ENCODE results near the gene ZNF649.
"Not testable (repeated sequence)": the region's sequence is repeated elsewhere in the genome, so short reads cannot be mapped to it uniquely, and the experiment has no call there.

The ZNF649 gene

DNA sequence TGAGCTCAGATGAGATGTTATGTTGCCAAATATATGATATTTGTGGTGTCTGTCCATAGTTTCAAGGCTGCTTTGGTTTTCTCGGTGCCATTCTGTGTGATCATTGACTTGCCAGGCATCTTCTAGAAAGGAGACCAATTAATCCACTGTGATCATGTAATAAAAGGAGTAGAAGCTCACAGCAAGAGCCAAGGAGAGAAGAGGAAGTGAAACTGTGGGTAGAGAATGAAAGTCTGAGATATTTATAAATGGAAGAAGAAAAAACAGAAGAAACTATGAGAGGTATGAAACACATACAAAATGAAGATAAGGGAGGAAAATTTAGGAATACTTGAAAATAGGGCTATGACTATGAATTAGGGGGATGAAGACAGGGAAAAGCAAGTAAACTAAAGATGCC is 11.3 kb upstream of the ZNF649 start:
- Histone ChIP-seq H3K9ac (ENCODE audit: low read depth, low read length) (no peak overlapping the region), H3K9me3 (replicated peaks; ENCODE audit: low read length) (peaks cover 30% of the 10 kb centered on the region), H3K4me1 (ENCODE audit: control insufficient read depth, insufficient read depth, low read length) (no peaks in the 10 kb centered on the region), H3K4me2 (ENCODE audit: low read length) (no peak overlapping the region), H3K27me3 (ENCODE audit: control insufficient read depth, insufficient read depth, low read length) (no peaks in the 10 kb centered on the region), H3K4me3 (ENCODE audit: low read length) (no peak overlapping the region), H3K36me3 (ENCODE audit: insufficient read depth, low read length) (no peaks in the 10 kb centered on the region)

GRCh38 chr19:51915324-51915867 is 10.6 kb upstream of the ZNF649 start:
- H3K4me2 ChIP-seq (ENCODE audit: low read length) = no peak overlapping the region
- no peaks in the 10 kb centered on the region for H3K4me1 ChIP-seq (ENCODE audit: control insufficient read depth, insufficient read depth, low read length)
- peaks cover 30% of the 10 kb centered on the region for H3K9me3 ChIP-seq (replicated peaks; ENCODE audit: low read length)
- no peaks in the 10 kb centered on the region for H3K36me3 ChIP-seq (ENCODE audit: insufficient read depth, low read length)
- H3K9ac ChIP-seq (ENCODE audit: low read depth, low read length) = no peak overlapping the region
- H3K27me3 ChIP-seq (ENCODE audit: control insufficient read depth, insufficient read depth, low read length) = no peaks in the 10 kb centered on the region
- H3K4me3 ChIP-seq (ENCODE audit: low read length) = no peak overlapping the region

GRCh38 chr19:51907981-51908380 is 3.2 kb upstream of the ZNF649 start:
- not testable (repeated sequence) for H3K9ac ChIP-seq (ENCODE audit: low read depth, low read length); H3K4me2 ChIP-seq (ENCODE audit: low read length); H3K9me3 ChIP-seq (replicated peaks; ENCODE audit: low read length); H3K4me1 ChIP-seq (ENCODE audit: control insufficient read depth, insufficient read depth, low read length); H3K27me3 ChIP-seq (ENCODE audit: control insufficient read depth, insufficient read depth, low read length); H3K36me3 ChIP-seq (ENCODE audit: insufficient read depth, low read length); H3K4me3 ChIP-seq (ENCODE audit: low read length)

DNA sequence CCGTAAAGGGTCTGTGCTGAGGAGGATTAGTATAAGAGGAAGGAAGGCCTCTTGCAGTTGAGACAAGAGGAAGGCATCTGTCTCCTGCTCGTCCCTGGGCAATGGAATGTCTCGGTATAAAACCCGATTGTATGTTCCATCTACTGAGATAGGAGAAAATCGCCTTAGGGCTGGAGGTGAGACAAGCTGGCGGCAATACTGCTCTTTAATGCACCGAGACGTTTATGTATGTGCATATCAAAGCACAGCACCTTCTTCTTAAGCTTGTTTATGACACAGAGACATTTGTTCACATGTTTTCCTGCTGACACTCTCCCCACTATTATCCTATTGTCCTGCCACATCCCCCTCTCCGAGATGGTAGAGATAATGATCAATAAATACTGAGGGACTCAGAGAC is 1.3 kb upstream of the ZNF649 start:
- H3K27me3 ChIP-seq (ENCODE audit: control insufficient read depth, insufficient read depth, low read length); H3K9ac ChIP-seq (ENCODE audit: low read depth, low read length); H3K36me3 ChIP-seq (ENCODE audit: insufficient read depth, low read length); H3K9me3 ChIP-seq (replicated peaks; ENCODE audit: low read length); H3K4me3 ChIP-seq (ENCODE audit: low read length); H3K4me1 ChIP-seq (ENCODE audit: control insufficient read depth, insufficient read depth, low read length); H3K4me2 ChIP-seq (ENCODE audit: low read length): not testable (repeated sequence)

DNA sequence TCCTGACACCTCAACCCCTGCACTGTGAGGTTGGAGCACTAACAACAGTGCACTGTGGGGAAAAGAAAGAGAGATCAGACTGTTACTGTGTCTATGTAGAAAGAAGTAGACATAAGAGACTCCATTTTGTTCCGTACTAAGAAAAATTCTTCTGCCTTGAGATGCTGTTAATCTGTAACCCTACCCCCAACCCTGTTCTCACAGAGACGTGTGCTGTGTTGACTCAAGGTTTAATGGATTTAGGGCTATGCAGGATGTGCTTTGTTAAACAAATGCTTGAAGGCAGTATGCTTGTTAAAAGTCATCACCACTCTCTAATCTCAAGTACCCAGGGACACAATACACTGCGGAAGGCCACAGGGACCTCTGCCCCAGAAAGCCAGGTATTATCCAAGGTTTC is 822 bp upstream of the ZNF649 start:
- not testable (repeated sequence) for H3K9me3 ChIP-seq (replicated peaks; ENCODE audit: low read length)

DNA sequence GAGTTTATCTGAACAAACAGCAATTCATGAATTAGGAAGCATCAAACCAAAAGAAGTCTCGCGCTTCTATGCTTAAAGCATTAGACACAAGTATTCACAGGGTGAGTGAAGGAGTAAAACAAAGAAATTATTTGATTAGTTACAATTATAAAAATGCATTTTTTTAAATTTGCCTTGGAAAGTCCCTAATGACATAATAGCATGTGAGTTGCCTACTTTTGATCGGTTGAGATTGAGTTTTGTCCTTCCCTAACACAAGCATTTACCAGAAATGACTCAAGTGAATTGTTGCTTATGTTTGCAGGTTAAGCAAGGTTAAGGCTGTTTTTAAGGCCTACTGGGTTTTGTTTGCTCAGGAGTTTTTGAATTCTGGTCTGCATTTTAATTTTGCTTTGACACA is 389 bp upstream of the ZNF649 start:
- Histone ChIP-seq H3K4me3 (ENCODE audit: low read length) (peak overlapping the region; percentile 93), H3K9me3 (replicated peaks; ENCODE audit: low read length) (no peaks in the 10 kb centered on the region), H3K4me1 (ENCODE audit: control insufficient read depth, insufficient read depth, low read length) (peaks cover 3% of the 10 kb centered on the region), H3K27me3 (ENCODE audit: control insufficient read depth, insufficient read depth, low read length) (peaks cover 4% of the 10 kb centered on the region), H3K36me3 (ENCODE audit: insufficient read depth, low read length) (peaks cover 13% of the 10 kb centered on the region), H3K4me2 (ENCODE audit: low read length) (no peak overlapping the region), H3K9ac (ENCODE audit: low read depth, low read length) (no peak overlapping the region)

More for the DNA sequence above, 822 bp upstream of the ZNF649 start:
- not testable (repeated sequence) for H3K27me3 ChIP-seq (ENCODE audit: control insufficient read depth, insufficient read depth, low read length); H3K36me3 ChIP-seq (ENCODE audit: insufficient read depth, low read length); H3K4me1 ChIP-seq (ENCODE audit: control insufficient read depth, insufficient read depth, low read length); H3K9ac ChIP-seq (ENCODE audit: low read depth, low read length); H3K4me3 ChIP-seq (ENCODE audit: low read length); H3K4me2 ChIP-seq (ENCODE audit: low read length)

DNA sequence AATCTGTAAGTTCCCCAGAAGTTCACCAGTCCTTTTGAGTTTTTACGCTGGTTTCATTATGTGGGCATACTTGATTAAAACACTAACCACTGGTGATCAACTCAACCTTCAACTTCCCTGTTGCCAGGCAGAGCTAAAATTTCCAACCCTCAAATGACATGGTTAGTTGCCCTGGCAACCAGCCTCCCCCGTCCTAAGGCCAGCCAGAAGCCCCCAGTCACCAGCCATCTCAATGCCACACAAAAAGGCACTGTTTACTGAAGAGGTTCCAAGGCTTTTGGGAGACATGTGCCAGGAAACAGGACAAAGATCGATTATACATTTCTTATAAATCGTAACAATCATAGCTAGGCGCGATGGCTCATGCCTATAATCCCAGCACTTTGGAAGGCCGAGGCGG is 1.6 kb downstream of the ZNF649 start:
- no peak overlapping the region for H3K4me3 ChIP-seq (ENCODE audit: low read length)
- no peaks in the 10 kb centered on the region for H3K9me3 ChIP-seq (replicated peaks; ENCODE audit: low read length)
- H3K9ac ChIP-seq (ENCODE audit: low read depth, low read length) = no peak overlapping the region
- H3K27me3 ChIP-seq (ENCODE audit: control insufficient read depth, insufficient read depth, low read length) = peaks cover 4% of the 10 kb centered on the region
- H3K4me2 ChIP-seq (ENCODE audit: low read length) = peak overlapping the region; percentile 83
- H3K4me1 ChIP-seq (ENCODE audit: control insufficient read depth, insufficient read depth, low read length) = peaks cover 3% of the 10 kb centered on the region
- peaks cover 29% of the 10 kb centered on the region for H3K36me3 ChIP-seq (ENCODE audit: insufficient read depth, low read length)

- H3K4me1 ChIP-seq (ENCODE audit: control insufficient read depth, insufficient read depth, low read length) = peaks cover 3% of the 10 kb centered on the region
- no peaks in the 10 kb centered on the region for H3K27me3 ChIP-seq (ENCODE audit: control insufficient read depth, insufficient read depth, low read length)
- no peak overlapping the region for H3K4me3 ChIP-seq (ENCODE audit: low read length)
- no peak overlapping the region for H3K4me2 ChIP-seq (ENCODE audit: low read length)
- no peak overlapping the region for H3K9ac ChIP-seq (ENCODE audit: low read depth, low read length)
- H3K36me3 ChIP-seq (ENCODE audit: insufficient read depth, low read length) = peaks cover 40% of the 10 kb centered on the region
- no peaks in the 10 kb centered on the region for H3K9me3 ChIP-seq (replicated peaks; ENCODE audit: low read length)
Measured at GRCh38 chr19:51901860-51902259, 3.0 kb downstream of the ZNF649 start.

GRCh38 chr19:51891193-51891747 is 13.5 kb downstream of the ZNF649 start:
- Histone ChIP-seq H3K36me3 (ENCODE audit: insufficient read depth, low read length) (peaks cover 71% of the 10 kb centered on the region), H3K4me2 (ENCODE audit: low read length) (no peak overlapping the region), H3K9ac (ENCODE audit: low read depth, low read length) (no peak overlapping the region), H3K27me3 (ENCODE audit: control insufficient read depth, insufficient read depth, low read length) (no peaks in the 10 kb centered on the region), H3K4me3 (ENCODE audit: low read length) (no peak overlapping the region), H3K9me3 (replicated peaks; ENCODE audit: low read length) (peaks cover 17% of the 10 kb centered on the region), H3K4me1 (ENCODE audit: control insufficient read depth, insufficient read depth, low read length) (no peaks in the 10 kb centered on the region)

GRCh38 chr19:51889934-51890333 is 14.9 kb downstream of the ZNF649 start:
- Histone ChIP-seq H3K4me2 (ENCODE audit: low read length) (no peak overlapping the region), H3K27me3 (ENCODE audit: control insufficient read depth, insufficient read depth, low read length) (no peaks in the 10 kb centered on the region), H3K9me3 (replicated peaks; ENCODE audit: low read length) (peaks cover 17% of the 10 kb centered on the region), H3K4me1 (ENCODE audit: control insufficient read depth, insufficient read depth, low read length) (no peaks in the 10 kb centered on the region), H3K36me3 (ENCODE audit: insufficient read depth, low read length) (peaks cover 58% of the 10 kb centered on the region), H3K9ac (ENCODE audit: low read depth, low read length) (no peak overlapping the region), H3K4me3 (ENCODE audit: low read length) (no peak overlapping the region)

DNA sequence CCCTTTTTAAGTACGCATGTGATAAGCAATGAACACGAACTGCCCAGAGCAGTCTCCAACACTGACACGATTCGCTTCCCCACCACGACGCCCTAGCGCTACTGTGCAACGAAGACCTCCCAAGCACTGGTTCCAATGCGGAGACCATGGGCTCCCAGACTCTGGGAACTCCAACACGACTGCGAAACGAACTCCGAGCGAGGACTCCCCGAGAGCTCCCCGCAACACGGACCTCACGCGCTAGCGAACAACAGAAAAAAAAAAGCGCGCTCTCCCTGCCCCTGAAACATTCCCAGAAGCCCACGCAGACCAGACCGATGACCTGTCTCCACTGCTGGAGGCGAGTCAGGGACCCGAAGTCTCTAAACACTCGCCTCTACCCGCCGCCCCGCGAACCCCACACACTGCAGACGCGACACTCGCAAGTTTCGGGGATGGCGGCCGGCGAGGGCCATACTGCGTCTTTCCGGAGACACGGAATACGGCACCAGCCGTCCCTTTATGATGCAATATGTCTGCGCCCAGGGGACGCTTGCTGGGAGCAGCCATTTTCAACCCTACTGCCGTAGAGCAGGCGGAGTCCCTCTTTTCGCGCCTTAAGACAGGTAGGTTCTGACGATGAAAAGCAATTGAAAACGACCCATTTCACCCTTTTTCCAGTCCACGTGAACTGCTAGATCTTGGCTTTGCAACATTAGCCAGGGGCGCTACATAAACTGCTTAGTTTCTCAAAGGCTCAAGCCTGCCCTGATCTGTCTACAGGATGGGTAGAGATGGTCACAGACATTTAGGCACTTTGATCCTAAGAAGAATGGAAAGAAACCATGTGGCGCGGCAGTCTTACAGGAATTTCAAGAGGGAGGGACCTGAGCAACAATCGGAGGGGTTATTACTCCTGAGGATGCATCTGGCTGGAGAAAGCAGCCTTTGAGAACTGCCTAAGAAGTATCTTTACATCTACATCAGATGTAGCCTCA is 17.0 kb downstream of the ZNF649 start, which contains the start of gene ZNF577:
ZNF577 (minus strand) TSS at position 430 of the 977 bp plus-strand sequence. CDS start 7,569 bp downstream, outside the sequence.
- Histone ChIP-seq H3K36me3 (ENCODE audit: insufficient read depth, low read length) (peaks cover 36% of the 10 kb centered on the region), H3K4me1 (ENCODE audit: control insufficient read depth, insufficient read depth, low read length) (no peaks in the 10 kb centered on the region), H3K4me2 (ENCODE audit: low read length) (peak within 1 kb of the TSS; percentile 84), H3K9ac (ENCODE audit: low read depth, low read length) (peak within 1 kb of the TSS; percentile 86), H3K9me3 (replicated peaks; ENCODE audit: low read length) (peaks cover 14% of the 10 kb centered on the region), H3K27me3 (ENCODE audit: control insufficient read depth, insufficient read depth, low read length) (no peaks in the 10 kb centered on the region), H3K4me3 (ENCODE audit: low read length) (peak within 1 kb of the TSS; percentile 83)

Measured in skeletal muscle satellite cell (primary cell).